Neuronal stem cell (in vitro differentiated cells): ENCODE data around the gene SPARC.

Experiments
- DNase-seq: peaks from one replicate; pipeline ENCODE4 v3.0.0-alpha.2; 2013; ENCODE audit warnings: low spot score
- H2AFZ ChIP-seq: one replicate; pipeline ENCODE4 v1.6.1; 2013; ENCODE audit warnings: mild to moderate bottlenecking, low read length, inconsistent platforms
- H2AK5ac ChIP-seq: 2 replicates; pipeline ENCODE4 v1.6.1; 2013; ENCODE audit warnings: low read depth, mild to moderate bottlenecking, inconsistent platforms, low read length, moderate library complexity, mixed read lengths
- H2BK120ac ChIP-seq: 2 replicates; pipeline ENCODE4 v1.6.1; 2013; ENCODE audit warnings: low read depth, mild to moderate bottlenecking, inconsistent platforms, low read length, moderate library complexity, mixed read lengths
- H2BK12ac ChIP-seq: one replicate; pipeline ENCODE4 v1.6.1; 2013; ENCODE audit warnings: low read length, inconsistent platforms
- H2BK15ac ChIP-seq: 2 replicates; pipeline ENCODE4 v1.6.1; 2013; ENCODE audit warnings: mild to moderate bottlenecking, low read length, inconsistent platforms, mixed read lengths
- H2BK5ac ChIP-seq: one replicate; pipeline ENCODE4 v1.6.1; 2013; ENCODE audit warnings: inconsistent platforms, mild to moderate bottlenecking, low read length, moderate library complexity
- H3K14ac ChIP-seq: one replicate; pipeline ENCODE4 v1.6.1; 2013; ENCODE audit warnings: low read length, inconsistent platforms
- H3K18ac ChIP-seq: 2 replicates; pipeline ENCODE4 v1.6.1; 2013; ENCODE audit warnings: low read length, inconsistent platforms
- H3K23ac ChIP-seq: 2 replicates; pipeline ENCODE4 v1.6.1; 2013; ENCODE audit warnings: low read depth, mild to moderate bottlenecking, mixed read lengths, low read length, inconsistent platforms; ENCODE audit not compliant: poor library complexity
- H3K27ac ChIP-seq: replicated peaks from 3 replicates; pipeline ENCODE4 v1.5.1; 2013; ENCODE audit warnings: low read length, inconsistent platforms
- H3K27me3 ChIP-seq, 3 experiments: 2 replicates each; pipeline ENCODE4 v1.6.1; 2013; ENCODE audit warnings: low read length in 3 of 3, mild to moderate bottlenecking in 2 of 3, inconsistent platforms in 1 of 3, low read depth in 1 of 3, mixed read lengths in 1 of 3, moderate library complexity in 1 of 3; ENCODE audit not compliant: control insufficient read depth in 3 of 3, insufficient read depth in 3 of 3
- H3K36me3 ChIP-seq, 2 donors: replicated peaks in 1 of 2; 2 replicates each; pipeline ENCODE4 v1.6.1; 2013; ENCODE audit warnings: low read length in 2 of 2; ENCODE audit not compliant: control insufficient read depth in 2 of 2, insufficient read depth in 2 of 2
- H3K4ac ChIP-seq: 2 replicates; pipeline ENCODE4 v1.6.1; 2013; ENCODE audit warnings: inconsistent platforms, mild to moderate bottlenecking, low read length, moderate library complexity
- H3K4me1 ChIP-seq, 2 donors: 1 replicate in 1 of 2; 2 replicates in 1 of 2; pipeline ENCODE4 v1.6.1; 2013; ENCODE audit warnings: low read length in 2 of 2, low read depth in 1 of 2; ENCODE audit not compliant: control insufficient read depth in 2 of 2, insufficient read depth in 1 of 2
- H3K4me2 ChIP-seq: one replicate; pipeline ENCODE4 v1.6.1; 2013; ENCODE audit warnings: mild to moderate bottlenecking, low read length, inconsistent platforms; ENCODE audit not compliant: insufficient read depth, poor library complexity, severe bottlenecking
- H3K4me3 ChIP-seq, 2 donors: 2 replicates each; pipeline ENCODE4 v1.5.1; 2013; ENCODE audit warnings: low read length in 2 of 2, mild to moderate bottlenecking in 2 of 2, inconsistent platforms in 1 of 2, moderate library complexity in 1 of 2
- H3K79me1 ChIP-seq: one replicate; pipeline ENCODE4 v1.6.1; 2013; ENCODE audit warnings: low read depth, mild to moderate bottlenecking, inconsistent platforms, low read length, moderate library complexity
- H3K9ac ChIP-seq: one replicate; pipeline ENCODE4 v1.6.1; 2013; ENCODE audit warnings: mild to moderate bottlenecking, low read depth, low read length, inconsistent platforms; ENCODE audit not compliant: poor library complexity
- H3K9me3 ChIP-seq, 2 donors: replicated peaks in 1 of 2; 2 replicates each; pipeline versions ENCODE3 to v1.6.1; 2013; ENCODE audit warnings: low read length in 2 of 2, mild to moderate bottlenecking in 2 of 2, inconsistent platforms in 1 of 2, low read depth in 1 of 2, mixed read lengths in 1 of 2, moderate library complexity in 1 of 2; ENCODE audit not compliant: control insufficient read depth in 2 of 2, insufficient read depth in 1 of 2
- H4K8ac ChIP-seq: one replicate; pipeline ENCODE4 v1.6.1; 2013; ENCODE audit warnings: low read depth, mild to moderate bottlenecking, inconsistent platforms, low read length, moderate library complexity
- H4K91ac ChIP-seq: one replicate; pipeline ENCODE4 v1.6.1; 2013; ENCODE audit warnings: low read length, low read depth, mild to moderate bottlenecking, inconsistent platforms; ENCODE audit not compliant: poor library complexity
- WGBS, 2 donors: extraction: QIAGEN DNeasy Blood & Tissue Kit; methylation state at CpG; one replicate each; pipeline ENCODE4 v1.1.7; 2013; ENCODE audit warnings: missing lambda C conversion rate in 2 of 2, mixed read lengths in 1 of 2; ENCODE audit not compliant: insufficient read length in 2 of 2, insufficient replicate concordance in 1 of 2; ENCODE audit errors: extremely low coverage in 2 of 2; 5-methylcytosine and 5-hydroxymethylcytosine counted together

The SPARC gene

DNA sequence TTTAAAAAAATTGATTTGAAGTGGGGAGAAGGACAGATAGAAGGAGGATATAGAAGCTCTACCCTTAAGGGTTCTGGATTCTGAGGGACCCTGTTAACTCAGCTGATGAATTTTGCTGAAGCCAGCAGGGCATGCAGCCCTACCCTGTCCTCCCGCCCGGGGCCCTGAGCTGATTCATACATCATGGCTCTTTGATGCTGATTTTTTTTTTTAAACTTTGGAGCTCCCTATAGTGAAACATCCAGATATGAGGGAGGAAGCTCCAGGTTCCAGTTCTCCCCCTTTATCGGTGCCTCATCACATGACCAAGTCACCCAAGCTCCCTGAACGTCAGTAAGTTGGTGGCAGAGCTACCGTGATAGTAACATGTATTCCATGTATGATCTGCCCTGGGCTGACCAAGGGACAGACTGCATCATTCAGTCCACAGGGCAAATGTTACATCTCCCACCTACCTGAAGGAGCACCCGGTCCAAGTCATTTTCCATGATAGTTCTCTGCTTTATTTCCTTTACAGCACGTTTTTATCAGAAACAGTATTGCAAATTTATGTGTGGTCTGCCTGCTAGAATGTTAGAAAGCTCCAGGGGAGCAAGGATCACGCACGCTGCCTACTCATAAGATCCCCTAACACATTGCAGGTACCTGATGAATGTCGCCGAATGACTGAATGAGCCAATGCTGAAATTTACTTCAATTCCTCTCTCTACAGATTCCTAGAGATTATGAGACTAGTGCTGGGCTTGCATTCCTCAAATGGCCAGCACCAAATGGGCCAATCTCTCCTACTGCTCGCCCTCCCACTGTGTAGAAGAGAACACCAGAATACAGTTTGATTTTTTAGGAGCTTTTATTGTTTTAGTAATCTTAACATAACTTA is 25.9 kb downstream of the SPARC start:
- Histone ChIP-seq H2BK5ac (no peak overlapping the region), H3K27ac (no peak overlapping the region), H3K79me1 (no peaks in the 10 kb centered on the region), H3K4me2 (no peak overlapping the region), H2AFZ (no peak overlapping the region), H4K8ac (no peak overlapping the region), H3K36me3 (peaks cover 29 to 51% of the 10 kb centered on the region in 2 donors), H2BK12ac (no peak overlapping the region), H3K18ac (no peak overlapping the region), H3K9me3 (no peaks in the 10 kb centered on the region), H3K14ac (no peak overlapping the region), H3K27me3 (no peaks in the 10 kb centered on the region), H3K4me3 (no peak overlapping the region), H3K4ac (no peak overlapping the region), H4K91ac (no peak overlapping the region), H3K4me1 (no peaks in the 10 kb centered on the region), H3K9ac (no peak overlapping the region), H2BK120ac (no peak overlapping the region), H2BK15ac (no peak overlapping the region), H3K23ac (no peak overlapping the region), H2AK5ac (no peak overlapping the region)
- DNase-seq = no peak
- no CpG with 5 or more reads among the region's 12 CpGs for WGBS, 2 donors

DNA sequence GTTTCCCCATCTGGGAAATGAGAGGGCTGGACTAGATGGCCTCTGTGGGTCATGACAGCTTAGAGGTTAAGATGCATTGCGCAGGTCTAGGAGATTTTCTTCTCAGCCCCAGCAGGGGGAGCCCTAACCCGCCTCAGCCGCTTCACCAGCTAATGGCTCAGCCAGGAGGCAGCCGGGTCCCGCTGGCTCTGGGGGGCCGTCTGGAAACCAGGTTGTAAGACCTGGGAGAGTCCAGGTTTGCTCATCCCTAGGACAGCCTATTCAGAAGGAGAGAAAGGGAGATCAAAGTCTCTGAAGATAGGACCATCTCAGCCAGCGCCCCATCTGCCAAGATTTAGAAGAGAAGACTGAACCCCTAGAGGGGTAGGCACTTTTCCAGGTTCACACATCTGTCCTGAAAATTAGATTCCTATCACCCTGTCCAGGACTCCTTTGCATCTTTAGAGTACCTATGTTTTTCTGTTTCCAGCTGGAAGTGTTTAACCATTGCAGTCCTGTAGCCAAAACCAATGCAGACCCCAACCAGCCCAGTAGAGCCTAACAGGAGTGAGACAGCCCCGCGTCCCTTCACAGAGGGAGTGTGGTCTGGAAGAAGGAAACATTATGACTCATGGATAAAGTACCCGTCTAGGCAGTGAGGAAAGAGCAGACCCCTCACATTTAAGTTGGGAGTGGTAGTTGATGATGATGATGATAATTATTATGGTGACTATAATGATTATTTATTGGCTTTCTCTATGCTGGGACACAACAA is 27.5 kb downstream of the SPARC start:
- Histone ChIP-seq H2BK120ac (no peak overlapping the region), H4K8ac (no peak overlapping the region), H3K4me1 (no peaks in the 10 kb centered on the region), H2AK5ac (no peak overlapping the region), H3K4ac (no peak overlapping the region), H3K27me3 (peaks cover 0 to 5% (median 0%) of the 10 kb centered on the region in 3 experiments), H3K4me2 (no peak overlapping the region), H2BK12ac (no peak overlapping the region), H3K4me3 (no peak overlapping the region), H3K79me1 (no peaks in the 10 kb centered on the region), H2BK5ac (no peak overlapping the region), H3K23ac (no peak overlapping the region), H3K9ac (no peak overlapping the region), H3K14ac (no peak overlapping the region), H3K36me3 (peaks cover 15 to 34% of the 10 kb centered on the region in 2 donors), H3K9me3 (no peaks in the 10 kb centered on the region), H2BK15ac (no peak overlapping the region), H3K18ac (no peak overlapping the region), H4K91ac (no peak overlapping the region), H2AFZ (peak overlapping the region; percentile 67), H3K27ac (no peak overlapping the region)
- no CpG with 5 or more reads among the region's 10 CpGs for WGBS, 2 donors
- peak; percentile 80 for DNase-seq

DNA sequence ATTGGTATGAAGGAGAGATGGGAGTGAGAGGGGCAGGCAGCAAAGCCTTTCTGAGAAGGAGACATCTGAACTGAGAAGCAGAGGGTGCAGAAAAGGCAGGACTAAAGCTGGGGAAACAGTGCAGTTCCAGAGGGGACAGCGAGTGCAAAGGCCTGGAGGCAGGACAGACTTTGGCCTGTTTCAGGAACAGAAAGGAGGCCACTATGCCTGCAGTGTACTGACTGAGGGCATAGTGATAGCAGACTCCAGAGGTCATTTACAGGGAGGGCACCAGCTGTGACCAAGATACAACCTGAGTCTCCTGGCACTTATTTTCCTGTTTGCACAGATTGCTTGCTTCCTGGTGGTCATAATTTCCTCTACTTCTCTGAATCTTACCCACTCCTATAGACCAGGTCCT is 29.6 kb downstream of the SPARC start:
- WGBS, 2 donors = no CpG with 5 or more reads among the region's 1 CpG
- Histone ChIP-seq H3K18ac (no peak overlapping the region), H3K4me2 (no peak overlapping the region), H3K27me3 (peaks cover 0 to 18% (median 0%) of the 10 kb centered on the region in 3 experiments), H3K4me3 (no peak overlapping the region), H2BK12ac (no peak overlapping the region), H3K9me3 (no peaks in the 10 kb centered on the region), H3K4me1 (no peaks in the 10 kb centered on the region), H2BK120ac (no peak overlapping the region), H4K91ac (no peak overlapping the region), H2AK5ac (no peak overlapping the region), H3K4ac (no peak overlapping the region), H2BK5ac (no peak overlapping the region), H4K8ac (no peak overlapping the region), H3K79me1 (no peaks in the 10 kb centered on the region), H3K9ac (no peak overlapping the region), H2AFZ (no peak overlapping the region), H3K36me3 (peaks cover 0 to 13% of the 10 kb centered on the region in 2 donors), H2BK15ac (no peak overlapping the region), H3K14ac (no peak overlapping the region), H3K27ac (no peak overlapping the region), H3K23ac (no peak overlapping the region)
- no peak for DNase-seq

DNA sequence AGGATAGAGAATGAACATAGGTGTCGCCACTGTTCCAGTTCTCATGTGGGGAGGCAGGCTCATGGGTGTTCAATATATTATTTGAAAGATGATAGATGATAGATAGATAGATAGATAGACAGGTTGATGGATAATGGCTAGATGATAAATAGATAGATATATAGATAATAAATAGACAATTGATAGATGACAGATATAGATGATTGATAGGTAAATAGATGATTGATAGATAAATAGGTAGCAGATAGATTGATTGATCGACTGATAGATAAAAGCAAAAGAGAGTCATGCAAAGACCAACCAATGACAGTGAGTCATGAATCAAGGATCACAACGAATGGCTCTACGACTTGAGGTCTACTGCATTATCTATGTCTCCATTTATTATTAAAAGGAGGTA is 30.4 kb downstream of the SPARC start:
- Histone ChIP-seq H3K14ac (no peak overlapping the region), H3K4me2 (no peak overlapping the region), H3K79me1 (no peaks in the 10 kb centered on the region), H3K4me1 (no peaks in the 10 kb centered on the region), H3K18ac (no peak overlapping the region), H2AFZ (no peak overlapping the region), H4K91ac (no peak overlapping the region), H2BK120ac (no peak overlapping the region), H2AK5ac (no peak overlapping the region), H3K9me3 (no peaks in the 10 kb centered on the region), H3K27ac (no peak overlapping the region), H3K23ac (no peak overlapping the region), H2BK12ac (no peak overlapping the region), H2BK15ac (no peak overlapping the region), H4K8ac (no peak overlapping the region), H3K27me3 (peaks cover 0 to 18% (median 0%) of the 10 kb centered on the region in 3 experiments), H2BK5ac (no peak overlapping the region), H3K9ac (no peak overlapping the region), H3K36me3 (peaks cover 0 to 6% of the 10 kb centered on the region in 2 donors), H3K4ac (no peak overlapping the region), H3K4me3 (no peak overlapping the region)
- no CpG with 5 or more reads among the region's 4 CpGs for WGBS, 2 donors
- no peak for DNase-seq
